GM12873 (cell line): Measurements from ENCODE around the gene RFTN1.

Experiments
- TF ChIP-seq, protein P1 (sequence below): IDR thresholded peaks from 2 replicates; pipeline ENCODE4 v1.5.1; 2012; ENCODE audit warnings: low read depth, mild to moderate bottlenecking, moderate library complexity, low read length, control low read depth; ENCODE audit not compliant: insufficient read depth; ENCODE audit errors: missing control alignments

Gene RFTN1

DNA sequence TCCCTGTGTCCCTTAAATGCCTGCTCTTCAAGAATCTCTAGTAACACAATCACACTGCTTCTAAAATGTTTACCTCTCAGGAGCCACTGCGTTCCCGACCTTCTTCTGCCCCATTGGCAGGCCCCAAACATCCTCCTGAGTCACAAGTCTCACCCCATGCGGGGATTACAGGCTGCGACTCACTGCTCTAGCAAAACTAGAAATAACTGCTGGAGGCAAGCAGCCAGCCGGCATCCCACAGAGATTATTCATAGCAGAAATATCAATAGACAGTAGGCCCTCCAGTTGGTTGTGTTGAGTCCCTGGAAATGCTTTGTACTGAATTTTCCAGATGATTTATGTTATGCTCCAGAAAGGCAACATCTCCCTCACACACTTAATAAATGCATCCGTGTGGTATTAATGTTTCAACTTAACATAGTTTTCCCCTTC, 64.8 kb downstream of the RFTN1 start:
- TF ChIP-seq, protein P1, sequence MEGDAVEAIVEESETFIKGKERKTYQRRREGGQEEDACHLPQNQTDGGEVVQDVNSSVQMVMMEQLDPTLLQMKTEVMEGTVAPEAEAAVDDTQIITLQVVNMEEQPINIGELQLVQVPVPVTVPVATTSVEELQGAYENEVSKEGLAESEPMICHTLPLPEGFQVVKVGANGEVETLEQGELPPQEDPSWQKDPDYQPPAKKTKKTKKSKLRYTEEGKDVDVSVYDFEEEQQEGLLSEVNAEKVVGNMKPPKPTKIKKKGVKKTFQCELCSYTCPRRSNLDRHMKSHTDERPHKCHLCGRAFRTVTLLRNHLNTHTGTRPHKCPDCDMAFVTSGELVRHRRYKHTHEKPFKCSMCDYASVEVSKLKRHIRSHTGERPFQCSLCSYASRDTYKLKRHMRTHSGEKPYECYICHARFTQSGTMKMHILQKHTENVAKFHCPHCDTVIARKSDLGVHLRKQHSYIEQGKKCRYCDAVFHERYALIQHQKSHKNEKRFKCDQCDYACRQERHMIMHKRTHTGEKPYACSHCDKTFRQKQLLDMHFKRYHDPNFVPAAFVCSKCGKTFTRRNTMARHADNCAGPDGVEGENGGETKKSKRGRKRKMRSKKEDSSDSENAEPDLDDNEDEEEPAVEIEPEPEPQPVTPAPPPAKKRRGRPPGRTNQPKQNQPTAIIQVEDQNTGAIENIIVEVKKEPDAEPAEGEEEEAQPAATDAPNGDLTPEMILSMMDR, result no peak

DNA sequence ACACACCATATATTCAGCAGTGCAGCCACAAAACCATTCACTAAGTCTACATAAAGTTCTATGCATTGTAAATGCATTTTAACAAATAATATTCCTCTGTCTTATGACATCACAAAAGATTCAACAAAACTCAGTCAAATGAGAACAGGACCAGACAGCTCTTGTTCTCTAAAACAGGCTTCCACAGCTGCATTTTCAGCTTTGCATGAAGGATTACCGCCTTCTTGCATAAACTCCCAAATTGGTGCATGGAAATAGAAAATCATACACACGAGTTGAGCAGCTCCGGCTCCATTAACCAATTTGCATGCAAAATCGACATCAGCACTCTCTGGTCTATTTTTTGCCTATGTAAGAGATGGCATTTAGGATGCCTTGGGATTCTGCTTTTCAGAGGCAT, 66.4 kb downstream of the RFTN1 start:
- TF ChIP-seq, protein P1, result no peak

DNA sequence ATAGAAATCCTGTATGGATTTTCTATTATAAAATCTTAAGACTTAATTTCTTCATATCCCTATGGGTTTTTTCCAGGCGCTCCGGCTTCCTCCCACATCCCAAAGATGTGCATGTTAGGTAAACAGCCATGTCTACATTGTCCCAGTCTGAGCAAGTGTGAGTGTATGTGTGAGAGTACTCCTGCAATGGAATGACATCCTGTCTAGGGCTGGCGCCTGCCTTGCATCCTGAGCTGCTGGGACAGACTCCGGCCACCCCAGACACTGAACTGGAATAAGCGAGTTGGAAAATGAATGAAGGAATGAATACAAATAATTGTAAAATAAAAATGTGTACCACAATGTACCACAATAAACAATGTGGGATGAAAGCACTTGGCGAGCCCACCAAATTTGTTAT, 69.2 kb downstream of the RFTN1 start:
- TF ChIP-seq, protein P1, result no peak

DNA sequence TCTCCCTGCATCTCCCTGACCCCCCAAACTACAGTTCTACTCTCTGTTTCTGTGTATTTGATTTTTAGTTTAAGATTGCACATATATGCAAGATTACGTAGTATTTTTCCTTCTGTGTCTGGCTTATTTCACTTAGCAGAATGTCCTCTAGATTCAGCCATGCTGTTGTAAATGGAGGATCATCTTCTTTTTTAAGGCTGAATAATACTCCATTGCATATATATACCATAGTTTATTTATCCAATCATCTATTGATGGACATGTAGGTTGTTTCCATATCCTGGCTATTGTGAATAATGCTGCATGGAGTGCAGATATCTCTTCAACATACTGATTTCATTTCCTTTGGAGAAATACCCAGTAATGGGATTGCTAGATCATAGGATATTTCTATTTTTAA, 70.8 kb downstream of the RFTN1 start:
- TF ChIP-seq, protein P1, result no peak

DNA sequence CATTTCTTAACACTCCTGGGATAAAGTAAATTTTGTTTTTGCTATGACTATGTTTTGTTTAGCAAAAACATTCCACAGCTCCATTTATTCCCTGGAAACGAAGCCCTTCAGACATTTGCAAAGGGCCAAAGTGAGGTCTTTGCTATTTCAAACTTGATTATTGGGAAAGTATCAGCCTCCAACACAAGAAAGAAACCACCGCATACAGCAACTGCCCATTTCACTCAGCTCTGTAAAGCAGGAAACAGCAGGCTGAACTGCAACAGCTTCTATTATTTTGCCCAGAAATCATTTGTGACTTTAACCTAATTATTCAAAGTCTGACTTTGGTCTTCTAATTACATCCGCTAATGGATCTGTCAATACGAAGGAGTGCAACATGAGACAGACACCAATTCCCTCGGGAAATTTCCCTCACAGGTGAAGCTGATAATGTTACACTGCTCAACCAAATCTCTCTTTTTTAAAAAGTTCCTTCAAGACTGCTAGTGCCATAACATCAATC, 72.1 kb downstream of the RFTN1 start:
- TF ChIP-seq, protein P1, result no peak

DNA sequence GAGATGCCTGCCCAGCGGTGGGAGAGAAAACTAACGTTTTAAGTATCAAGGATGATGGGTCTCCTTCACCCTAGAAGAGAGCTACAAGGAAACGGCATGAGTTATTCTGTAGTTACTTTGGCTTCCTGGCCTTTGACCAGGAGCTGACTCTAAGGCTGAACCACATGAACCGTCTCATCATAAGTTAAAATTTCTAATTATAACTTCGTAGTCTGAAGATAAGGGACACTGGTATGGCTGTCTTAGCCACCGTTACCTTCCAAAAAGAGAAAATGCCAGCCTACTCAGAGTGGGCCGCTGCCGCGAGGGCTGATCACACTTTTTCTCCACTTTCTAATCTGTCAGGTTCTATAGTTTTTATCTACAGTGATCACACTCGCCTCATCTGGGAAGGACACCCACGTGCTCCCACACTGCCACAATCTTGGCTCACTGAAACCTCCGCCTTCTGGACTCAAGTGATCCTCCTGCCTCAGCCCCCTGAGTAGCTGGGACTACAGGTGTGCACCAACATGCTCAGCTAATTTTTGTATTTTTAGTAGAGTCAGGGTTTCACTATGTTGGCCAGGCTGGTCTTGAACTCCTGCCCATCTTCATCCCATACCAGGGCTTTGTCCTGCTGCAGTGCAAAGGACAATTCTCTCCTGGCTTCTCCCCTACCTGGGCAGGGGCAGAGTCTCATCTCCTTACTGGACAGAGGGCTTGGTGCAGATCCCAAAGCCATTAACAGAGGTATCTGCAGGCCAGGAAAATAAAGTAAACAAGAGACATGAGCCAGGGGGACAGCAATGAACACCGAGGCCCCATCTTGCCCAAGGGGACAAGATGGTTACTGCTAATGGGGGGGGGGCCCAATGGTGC, 73.4 kb downstream of the RFTN1 start:
- TF ChIP-seq, protein P1, result no peak

DNA sequence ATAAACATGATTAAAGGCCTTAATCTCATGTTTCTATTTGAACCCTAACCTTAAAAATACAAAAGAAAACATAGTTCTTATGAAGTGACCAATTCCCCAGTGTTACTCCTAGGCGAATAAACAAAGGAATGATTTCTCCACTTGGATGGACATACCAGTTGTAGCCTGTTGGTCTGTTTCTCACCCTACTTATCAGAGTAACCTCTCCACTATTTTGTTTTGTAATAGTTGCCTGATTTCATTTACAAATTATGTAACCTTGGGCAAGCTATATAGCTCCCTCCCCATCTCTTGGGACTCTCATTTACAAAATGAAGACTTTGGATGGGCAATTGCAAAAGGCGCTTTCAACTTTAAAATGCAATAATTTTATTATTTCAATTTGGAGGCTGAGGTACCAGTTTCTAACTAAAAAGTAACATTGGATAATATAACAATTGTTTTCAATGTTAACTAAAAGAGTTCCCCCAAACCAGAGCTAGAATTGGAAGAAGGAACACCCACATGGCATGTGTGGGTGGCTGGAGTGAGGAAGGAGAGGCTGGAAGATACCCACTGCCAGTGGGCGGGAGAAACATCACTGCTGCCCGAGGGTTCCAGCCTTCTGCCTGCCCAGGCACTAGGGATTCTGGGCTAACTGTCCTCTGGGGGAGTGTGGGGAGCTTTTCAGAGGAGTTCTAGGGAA, 74.2 kb downstream of the RFTN1 start:
- TF ChIP-seq, protein P1, result no peak
